ENCODE results near the gene ZC3H12D.

The ZC3H12D gene

GRCh38 chr6:149439626-149440025, 45.2 kb downstream of the ZC3H12D start:
- no peak for DNase-seq

DNA sequence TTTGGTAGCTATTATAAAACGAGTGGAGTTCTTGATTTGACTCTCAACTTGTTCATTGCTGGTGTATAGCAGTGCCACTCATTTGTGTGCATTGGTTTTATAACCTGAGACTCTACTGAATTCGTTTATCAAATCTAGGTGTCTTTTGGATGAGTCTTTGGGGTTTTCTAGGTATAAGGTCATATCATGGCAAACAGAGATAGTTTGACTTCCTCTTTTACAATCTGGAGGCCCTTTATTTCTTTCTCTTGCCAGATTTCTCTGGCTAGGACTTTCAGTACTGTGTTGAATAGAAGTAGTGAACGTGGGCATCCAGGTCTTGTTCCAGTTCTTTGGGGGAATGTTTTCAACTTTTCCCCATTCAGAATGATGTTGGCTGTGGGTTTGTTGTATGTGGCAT, 46.0 kb downstream of the ZC3H12D start:
- DNase-seq = no peak

GRCh38 chr6:149437212-149437611, 47.6 kb downstream of the ZC3H12D start:
- no peak for DNase-seq

- no peak for DNase-seq
Measured at GRCh38 chr6:149436647-149437046, 48.2 kb downstream of the ZC3H12D start.

DNA sequence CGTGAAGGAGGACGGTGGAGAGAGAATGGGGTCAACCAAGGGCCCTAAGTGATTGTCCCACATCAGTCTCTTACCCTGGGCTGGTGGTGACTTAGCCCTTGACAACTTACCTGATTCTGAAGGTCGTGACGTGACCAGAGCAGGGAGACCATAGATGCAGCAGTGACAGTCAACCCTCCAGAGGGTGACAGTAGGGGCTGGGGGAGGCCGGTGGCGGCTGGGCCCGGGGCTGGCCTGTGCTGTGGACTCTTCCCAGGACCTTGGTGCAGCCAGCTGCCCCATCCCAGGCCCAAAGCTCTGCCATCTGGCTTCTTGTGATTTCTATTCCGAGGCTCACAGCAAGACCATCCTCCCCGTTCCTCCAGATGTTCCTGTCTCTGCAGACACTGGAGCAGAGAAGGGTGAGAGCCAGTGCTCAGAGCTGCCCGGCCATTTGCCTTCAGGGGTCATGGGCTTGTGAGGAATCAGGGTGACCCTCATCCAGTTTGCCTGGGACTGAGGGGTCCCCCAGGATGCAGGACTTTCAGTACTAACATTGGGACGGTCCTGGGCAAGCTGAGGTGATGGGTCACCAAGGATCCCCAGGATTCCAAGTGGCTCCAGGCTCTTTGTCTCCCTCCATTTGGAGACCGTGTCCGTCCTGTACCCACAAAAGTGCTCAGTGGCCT, 48.8 kb downstream of the ZC3H12D start:
- no peak for DNase-seq

DNA sequence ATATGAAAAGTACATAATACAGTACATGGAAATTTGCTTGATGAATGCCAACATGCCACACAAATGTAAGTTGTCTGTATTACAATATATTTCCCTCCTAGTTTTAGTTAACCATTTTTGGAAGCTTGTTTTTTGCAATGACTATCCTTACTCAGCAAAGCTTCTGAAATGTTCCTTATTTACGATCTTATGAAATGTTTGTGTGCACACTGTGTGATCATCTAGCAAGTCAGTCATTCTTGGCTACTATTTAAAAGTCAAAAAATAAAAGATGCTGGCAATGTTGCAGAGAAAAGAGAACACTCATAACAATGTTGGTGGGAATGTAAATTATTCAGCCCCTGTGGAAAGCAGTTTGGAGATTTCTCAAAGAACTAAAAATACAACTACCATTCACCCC, 50.9 kb downstream of the ZC3H12D start:
- no peak for DNase-seq

GRCh38 chr6:149433405-149433804, 51.4 kb downstream of the ZC3H12D start:
- no peak for DNase-seq

GRCh38 chr6:149431905-149432775, 52.7 kb downstream of the ZC3H12D start:
- peak; percentile 96 for DNase-seq

- DNase-seq = no peak
Measured at GRCh38 chr6:149429427-149430360, 55.1 kb downstream of the ZC3H12D start.

DNA sequence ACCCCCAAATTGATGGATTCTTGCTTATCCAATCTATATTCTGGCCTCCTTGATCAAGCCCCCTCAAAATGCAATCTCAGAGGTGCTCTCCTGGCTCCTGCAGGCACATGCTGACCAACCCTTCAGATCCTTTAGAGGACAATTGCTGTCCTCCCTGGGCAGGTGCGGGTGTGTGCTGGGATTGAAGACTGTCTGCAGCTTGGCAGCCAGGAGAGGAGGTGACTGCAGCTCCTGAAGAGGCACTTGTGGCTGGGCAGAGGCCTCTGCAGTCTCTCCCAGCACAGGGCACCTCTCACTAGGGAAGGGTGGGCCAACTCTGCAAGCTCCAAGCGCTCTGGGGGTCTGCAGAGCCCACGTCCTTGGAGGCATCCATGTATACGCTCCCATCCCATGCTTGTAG, 56.2 kb downstream of the ZC3H12D start:
- DNase-seq = no peak

- no peak for DNase-seq
Measured at GRCh38 chr6:149425754-149426153, 59.1 kb downstream of the ZC3H12D start.

- DNase-seq = no peak
Measured at GRCh38 chr6:149425224-149425623, 59.6 kb downstream of the ZC3H12D start.

DNA sequence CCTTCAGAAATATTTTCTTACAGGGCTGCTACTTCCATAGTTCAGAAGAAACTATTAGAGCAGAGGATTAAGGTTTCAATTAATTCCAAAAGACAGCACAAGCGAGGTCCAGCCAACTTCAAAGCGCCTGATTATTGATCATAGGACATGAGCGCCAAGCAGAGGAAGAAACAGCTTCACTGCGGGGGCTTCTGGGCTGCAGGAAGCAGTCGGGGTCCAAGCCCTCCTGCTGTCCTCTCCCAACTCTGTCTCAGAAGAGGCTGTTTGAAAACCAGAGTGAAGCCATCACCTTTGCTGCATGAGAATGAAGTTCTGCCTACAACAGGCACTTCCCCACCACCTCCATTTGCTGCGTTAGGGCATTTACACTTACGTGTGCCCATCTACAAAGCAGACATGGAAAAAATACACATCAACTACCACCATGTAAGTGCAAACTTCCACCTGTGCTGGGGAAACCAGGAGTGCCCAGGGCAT, 60.8 kb downstream of the ZC3H12D start:
- no peak for DNase-seq

DNA sequence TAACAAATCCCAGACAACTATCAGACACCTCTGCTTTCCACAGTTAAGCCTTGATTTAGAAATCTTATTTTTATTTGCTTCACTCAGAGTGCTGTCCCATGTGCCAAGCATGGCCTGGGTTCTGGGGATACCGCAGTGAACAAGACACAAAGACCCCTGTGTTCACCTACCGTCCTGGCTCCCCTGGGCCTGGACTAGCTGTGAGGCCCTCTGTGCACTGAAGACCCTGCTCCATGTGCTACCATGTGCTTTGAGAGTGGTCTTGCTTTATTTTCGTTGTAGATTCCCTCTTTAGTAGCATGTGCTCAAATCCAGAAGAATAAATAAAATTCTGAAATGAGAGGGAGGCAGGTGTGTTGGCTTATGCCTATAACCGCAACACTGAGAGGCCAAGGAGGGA, 62.2 kb downstream of the ZC3H12D start:
- DNase-seq = no peak

DNA sequence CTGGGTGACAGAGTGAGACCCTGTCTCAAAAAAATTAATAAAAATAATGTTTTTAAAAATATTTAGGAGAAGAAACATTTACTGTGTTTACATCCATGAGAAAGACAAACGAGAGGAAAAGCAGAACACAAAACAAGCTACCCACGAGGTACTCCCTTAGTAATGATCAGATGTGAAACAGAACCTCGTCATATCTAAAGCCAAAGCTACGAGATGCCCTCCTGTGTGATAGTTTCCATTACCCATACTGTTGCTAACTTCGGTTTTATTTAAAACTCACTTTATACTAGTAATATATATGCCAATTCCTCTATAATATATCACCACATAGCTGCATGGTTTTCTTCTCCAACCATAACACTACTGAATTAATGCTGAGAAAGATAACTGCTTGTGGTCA, 63.7 kb downstream of the ZC3H12D start:
- peak; percentile 32 for DNase-seq

- DNase-seq = no peak
Measured at GRCh38 chr6:149419696-149420404, 65.0 kb downstream of the ZC3H12D start.

GRCh38 chr6:149414821-149415220, 70.0 kb downstream of the ZC3H12D start:
- DNase-seq = no peak

- DNase-seq = no peak
Measured at GRCh38 chr6:149414009-149414408, 70.8 kb downstream of the ZC3H12D start.

GRCh38 chr6:149410557-149410956, 74.3 kb downstream of the ZC3H12D start:
- DNase-seq = no peak

GRCh38 chr6:149409617-149410016, 75.2 kb downstream of the ZC3H12D start:
- DNase-seq = no peak

DNA sequence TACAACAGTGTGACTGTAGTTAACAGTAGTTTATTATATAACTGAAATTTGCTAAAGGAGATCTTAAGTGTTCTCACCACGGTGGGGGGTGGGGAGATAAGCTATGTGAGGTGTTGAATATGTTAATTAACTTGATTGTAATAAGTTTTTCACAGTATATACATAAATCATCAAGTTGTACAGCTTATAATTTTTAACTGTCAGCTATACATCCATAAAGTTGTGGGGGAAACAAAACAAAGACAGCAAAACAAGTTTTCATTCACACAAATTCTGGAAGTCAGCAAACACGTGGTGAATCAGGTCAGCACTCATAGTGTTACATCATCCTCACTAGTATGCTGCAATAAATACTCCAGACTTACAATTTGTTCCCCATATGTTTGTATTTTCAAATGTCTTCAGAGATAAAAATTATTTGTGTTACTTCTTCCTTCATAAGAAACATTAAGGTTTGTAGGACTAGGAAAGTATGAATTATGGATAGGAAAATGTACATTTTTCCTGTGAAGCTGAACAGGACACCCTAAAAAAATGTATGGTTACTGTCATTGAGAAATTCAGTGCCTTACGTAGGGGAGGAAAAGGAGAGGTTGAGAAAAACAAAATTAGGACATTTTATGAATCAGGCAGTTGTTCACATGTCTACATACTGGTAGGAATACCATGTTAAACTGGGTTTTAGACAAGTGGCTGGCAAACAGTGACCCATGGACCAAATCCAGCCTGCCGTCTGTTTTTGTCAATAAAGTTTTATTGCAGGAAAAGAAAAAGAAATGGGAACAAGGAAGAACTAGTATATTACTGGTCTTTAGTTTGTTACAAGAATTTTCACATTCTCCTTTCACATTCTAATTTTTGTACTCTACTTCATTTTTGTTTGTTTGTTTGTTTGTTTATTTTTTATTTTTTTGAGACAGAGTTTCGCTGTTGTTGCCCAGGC, 78.7 kb downstream of the ZC3H12D start:
- peak; percentile 23 for DNase-seq

Data from activated CD4-positive, alpha-beta T cell treated with anti-CD3 and anti-CD28 coated beads, Interleukin-2, Interleukin-6, amounts not matched to agents 100 ng/mL and 50 ng/mL, durations not matched to agents 16 hours and 8 hours (primary cell).